Left renal pelvis (tissue), 4 donors: ENCODE measurements around the gene UBE2H. TPM values are rescaled to one million over a fixed set of nuclear protein-coding genes. Genes with fewer than 3 reads are reported as not detected.
"Not testable (repeated sequence)": the region's sequence is repeated elsewhere in the genome, so short reads cannot be mapped to it uniquely, and the experiment has no call there.

Experiments used
- DNase-seq, 4 donors: peaks; one replicate each; pipeline ENCODE4 v3.0.0-alpha.2; 2013; ENCODE audit warnings: low read depth in 4 of 4, low spot score in 3 of 4
- polyA plus RNA-seq, 4 donors: library from polyadenylated mRNA; unstranded; fragments of 120-200 nt; gene quantifications; one replicate each; pipeline ENCODE4 v1.2.1, GENCODE V29; 2013; ENCODE audit not compliant: insufficient read length in 4 of 4

Gene UBE2H
- polyA plus RNA-seq, 4 donors: 107 to 130 (median 121) TPM

DNA sequence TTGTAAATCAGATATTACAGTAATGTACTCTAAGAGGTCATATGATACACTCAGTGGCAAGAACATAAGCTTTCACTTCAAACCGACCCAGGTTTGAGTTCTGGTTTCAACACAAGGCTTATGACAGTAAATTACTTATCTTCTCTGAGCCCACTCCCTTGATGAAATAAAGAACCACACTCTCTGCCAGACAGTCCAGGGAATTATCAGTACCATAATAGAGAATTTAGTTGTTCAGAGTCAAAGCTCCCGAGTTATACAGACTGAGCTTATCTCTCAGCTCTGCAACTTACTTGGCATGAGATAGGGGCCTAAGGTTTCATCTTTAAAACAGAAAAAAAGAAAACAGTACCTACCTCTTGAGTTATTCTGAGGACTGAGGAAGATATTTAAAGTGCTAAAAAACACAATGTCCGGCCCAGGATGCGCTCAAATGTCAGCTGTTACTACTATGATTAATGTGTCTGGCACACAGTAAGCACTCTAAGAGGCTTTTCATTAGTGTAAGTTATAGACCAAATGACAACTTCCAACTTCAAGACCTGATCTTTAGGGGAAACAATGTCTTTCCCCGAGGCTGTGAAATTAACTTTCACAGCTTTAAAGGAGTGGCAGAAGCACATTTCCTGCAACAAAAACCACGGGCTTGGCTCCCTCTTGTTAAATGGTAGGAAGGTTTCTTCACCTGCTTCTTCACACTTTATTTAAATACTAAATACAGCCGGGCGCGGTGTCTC, 38.1 kb downstream of the UBE2H start:
- DNase-seq: no peak

DNA sequence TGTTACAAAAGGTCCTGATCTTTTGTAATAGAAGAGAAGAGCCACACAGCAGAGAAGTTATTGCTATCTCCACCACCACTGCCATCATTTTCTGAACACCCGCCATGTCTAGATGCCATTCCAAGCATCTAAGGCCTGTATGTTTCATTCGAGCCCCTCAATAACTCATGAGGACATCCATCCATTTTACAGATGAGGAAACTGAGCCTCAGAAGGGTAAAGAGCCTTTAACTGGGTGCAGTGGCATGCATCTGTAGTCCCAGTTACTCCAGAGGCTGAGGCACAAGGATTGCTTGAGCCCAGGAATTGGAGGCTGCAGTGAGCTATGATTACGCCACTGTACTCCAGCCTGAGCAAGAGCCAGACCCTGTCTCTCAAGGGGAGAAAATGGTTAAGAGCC, 39.3 kb downstream of the UBE2H start:
- no peak for DNase-seq

DNA sequence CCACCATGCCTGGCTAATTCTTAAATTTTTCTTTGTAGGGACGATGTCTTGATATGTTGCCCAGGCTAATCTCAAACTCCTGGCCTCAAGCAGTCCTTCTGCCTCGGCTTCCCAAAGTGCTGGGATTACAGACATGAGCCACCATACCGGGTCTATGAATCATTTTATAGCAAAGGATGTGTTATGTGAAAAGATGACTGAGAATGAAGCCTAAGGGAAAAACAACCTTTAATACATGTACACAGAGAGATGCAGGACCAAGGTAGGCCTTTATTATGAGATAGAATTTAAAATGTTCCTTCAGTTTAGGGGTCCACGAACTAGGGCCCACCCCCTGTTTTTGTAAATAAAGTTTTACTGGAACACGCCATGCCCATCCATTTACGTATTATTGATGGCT, 41.0 kb downstream of the UBE2H start:
- DNase-seq: no peak

DNA sequence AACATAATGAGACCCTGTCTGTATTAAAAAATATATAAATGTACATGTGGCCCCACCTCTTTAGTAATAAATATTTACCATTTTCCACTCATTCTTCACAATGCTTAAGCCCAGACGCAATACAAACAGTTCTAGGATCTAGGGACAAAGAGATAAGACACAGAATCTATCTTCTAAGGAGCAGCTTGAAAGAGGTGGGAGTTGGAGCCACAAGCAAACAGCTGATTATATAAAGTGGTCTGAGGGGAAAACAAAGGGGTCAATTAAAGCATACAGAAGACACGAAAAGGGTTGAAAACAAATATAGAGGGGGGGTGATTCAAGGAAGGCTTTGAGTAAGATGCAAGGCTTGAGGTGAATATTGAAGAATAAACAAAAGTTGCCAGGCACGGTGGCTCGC, 43.1 kb downstream of the UBE2H start:
- no peak for DNase-seq

DNA sequence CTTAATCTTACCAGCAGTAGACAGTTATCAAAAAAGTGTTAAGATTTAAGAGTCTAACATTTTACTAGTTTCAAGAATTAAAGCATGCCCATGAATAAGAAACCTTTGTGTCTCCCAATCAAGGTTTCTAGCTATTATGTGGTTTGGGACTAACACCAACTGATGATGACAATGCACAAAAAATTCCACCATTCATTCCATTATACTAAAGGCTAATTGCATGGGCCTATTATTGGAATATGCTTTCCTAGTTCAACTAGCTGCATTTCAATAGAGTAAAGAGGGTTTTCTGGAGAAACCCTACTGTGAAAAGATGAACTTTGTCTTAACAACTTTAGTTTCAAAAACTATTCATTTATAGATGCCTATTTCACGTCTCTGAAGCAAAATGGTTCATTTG, 44.6 kb downstream of the UBE2H start:
- DNase-seq: no peak

DNA sequence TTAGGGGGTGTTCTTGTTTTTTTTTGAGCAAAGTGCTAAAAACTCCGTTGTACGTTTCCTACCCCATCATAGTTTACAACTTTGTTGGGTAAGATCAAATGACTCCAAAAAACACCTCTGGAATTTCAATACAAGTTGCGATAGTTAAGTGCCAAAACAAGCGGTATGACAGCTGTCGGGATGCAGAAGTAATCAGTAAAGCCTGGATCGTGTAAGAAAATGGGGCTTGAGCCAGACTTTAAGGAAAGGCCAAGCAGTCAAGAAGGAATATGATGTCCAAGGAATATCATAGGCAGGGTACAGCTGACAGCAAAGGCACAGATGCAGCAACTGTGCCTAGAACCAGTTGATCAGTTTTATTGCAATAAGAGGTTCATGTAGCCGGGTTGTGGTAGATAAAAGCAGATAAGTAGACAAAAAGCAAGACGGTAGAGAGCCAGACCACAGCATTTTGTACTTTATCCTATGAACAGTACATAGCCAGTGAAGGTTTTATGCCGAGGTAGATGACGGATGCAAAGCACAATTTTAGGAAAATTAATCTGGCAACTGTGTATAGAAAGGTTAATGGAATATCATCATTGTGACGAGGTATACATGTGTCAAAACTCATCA, 45.5 kb downstream of the UBE2H start:
- no peak for DNase-seq

DNA sequence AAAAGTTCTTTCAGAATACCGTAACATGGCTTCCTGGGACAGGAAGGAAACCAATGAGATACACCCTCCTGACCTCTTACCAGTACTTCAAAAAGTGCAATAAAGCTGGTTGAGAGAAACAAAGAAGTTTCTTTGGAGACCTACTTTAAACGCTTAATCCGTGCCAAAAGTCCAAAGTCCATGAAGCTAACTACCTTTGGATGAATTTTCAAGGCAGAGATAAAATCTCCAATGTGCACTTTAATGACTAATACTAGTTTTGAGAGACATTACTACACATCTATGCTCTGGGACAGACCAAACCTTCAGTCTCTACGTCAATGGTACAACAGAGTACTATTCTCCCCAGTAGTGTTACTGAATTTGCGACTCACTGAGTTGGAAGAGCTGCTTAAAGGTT, 46.1 kb downstream of the UBE2H start:
- DNase-seq: no peak

DNA sequence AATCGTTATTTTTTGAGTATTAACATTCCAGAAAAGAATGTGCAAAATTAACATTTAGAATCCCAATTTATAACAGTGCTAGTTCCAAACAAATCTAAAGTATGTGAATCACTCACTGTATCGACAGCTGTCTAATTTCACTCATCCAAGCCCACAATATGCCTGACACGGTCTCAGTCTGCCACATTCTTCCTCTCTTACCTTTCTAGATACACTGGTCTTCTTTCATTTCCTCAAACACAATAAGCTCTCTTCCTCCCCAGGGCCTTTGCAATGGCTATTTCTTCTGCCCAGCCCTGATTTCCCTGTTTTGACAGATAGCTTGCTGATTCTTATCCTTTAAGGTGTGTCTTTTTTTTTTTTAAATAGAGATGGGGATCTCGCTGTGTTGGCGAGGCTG, 48.8 kb downstream of the UBE2H start:
- no peak for DNase-seq

DNA sequence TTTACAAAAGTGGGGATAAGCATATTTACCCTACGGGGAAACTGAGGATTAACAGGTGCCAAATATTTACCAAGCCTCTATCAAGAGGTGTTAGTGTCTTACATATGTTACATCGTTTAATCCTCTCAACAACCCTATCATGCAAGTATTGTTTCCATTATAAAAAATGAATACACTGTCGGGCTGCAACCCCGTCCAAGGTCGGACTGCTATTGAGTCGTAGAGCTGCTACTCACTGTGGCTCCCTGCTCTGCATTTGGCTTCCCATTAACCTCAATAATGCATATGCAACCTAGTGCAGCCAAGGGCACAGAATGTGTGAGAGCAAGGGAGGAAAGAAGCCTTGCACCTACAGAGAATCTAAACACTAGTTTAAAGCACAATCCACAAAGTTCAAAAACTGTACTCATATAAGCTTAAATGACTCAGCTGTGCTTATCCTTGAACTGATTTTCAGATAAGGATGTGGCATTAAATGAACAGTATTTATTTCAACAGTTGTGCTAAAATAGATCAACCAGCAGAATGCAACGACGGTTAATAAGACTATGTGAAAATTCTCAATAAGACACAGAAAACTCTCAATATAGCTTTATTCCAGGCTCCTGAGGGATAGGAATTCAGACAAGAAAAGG, 49.9 kb downstream of the UBE2H start:
- no peak for DNase-seq

DNA sequence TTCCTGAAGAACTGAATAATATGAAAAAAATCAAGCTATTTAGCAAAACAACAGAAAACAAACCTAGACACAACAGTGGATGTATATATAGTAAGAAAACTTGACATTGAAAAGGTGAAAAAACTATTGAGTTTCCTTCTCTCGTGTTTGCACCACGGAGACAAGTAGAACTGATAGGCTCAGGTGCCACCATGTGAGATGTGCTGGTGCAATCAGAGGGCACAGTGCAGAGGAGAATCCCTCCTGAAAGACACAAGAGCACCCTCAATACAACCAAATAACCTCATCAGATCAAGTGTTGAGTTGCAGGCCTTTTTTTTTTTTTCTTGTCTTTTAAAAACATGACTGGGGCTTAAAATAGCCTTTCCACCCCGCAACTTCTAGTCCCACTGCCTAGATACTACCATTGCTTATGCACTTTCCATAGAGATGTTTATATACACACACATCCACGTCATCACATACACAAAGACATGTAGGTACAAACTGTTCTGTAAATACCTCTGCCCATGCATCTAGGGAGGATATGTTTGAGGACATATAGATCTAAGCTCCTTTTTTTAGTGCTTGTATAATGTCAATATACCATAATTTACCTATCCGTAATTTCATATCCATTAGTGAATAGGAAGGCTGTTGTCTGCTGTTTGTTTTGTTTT, 54.1 kb downstream of the UBE2H start:
- DNase-seq: no peak

DNA sequence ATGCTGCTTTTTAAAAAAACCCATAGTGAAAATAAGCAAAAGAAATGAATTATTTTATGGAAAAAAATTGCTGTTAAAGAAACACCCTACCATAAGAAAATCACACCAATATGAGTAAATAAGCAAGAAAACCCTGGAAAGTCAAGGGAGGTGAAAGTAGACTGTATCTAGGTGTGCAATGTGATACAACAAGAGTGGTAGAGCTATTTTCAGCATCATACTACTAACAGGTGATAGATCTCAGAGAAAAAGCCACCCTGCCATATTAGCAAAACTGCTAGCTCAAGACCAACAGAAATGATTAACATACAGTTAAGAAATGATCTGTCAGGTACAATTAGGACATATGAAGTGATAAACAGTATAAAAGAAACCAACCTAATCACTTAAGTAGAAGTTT, 54.8 kb downstream of the UBE2H start:
- DNase-seq: no peak

DNA sequence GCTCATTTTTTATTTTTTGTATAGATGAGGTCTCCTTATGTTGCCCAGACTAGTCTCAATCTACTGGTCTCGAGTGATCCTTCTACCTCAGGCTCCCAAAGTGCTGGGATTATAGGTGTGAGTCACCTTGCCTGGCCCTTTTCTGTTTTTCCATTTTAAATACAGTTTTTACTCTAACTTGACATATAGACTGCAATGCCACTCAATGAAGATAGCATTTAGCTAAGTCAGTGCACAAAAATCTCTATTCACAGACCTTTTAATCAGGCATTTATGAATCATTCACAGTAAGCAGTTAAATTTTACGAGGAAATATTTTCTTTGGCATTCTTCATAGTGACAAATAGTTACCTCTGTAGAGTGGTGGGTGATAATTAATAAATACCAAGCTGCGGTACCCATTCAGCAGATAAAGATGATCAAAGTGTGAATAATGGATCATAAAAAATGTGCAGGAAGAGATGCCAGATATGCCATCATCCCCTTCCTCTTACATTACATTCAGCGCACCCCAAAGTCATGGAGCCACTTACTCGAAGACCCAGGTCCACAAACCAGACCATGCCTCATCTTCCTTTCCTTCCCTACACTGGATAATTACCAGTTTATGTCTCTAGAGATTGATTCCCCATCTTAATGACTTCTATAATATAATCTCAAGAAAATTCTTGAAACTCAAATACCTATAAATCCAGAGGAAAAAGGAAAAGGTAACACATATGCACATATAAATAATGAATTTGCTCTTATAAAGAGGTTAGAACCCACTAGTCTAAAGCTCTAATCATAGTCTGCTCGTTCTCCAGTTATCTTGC, 56.0 kb downstream of the UBE2H start:
- DNase-seq: no peak

DNA sequence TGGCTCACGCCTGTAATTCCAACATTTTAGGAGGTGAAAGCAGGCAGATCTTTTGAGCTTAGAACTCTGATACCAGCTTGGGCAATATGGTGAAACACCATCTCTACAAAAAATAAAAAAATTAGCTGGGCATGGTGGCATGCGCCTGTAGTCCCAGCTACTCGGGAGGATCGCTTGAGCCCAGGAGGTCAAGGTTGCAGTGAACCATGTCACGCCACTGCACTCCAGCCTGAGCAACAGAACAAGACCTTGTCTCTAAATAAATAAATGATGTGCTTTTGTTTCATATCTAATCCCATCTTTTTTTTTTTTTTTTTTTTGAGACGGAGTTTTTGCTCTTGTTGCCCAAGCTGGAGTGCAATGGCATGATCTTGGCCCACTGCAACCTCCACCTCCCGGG, 58.6 kb downstream of the UBE2H start:
- not testable (repeated sequence) for DNase-seq

DNA sequence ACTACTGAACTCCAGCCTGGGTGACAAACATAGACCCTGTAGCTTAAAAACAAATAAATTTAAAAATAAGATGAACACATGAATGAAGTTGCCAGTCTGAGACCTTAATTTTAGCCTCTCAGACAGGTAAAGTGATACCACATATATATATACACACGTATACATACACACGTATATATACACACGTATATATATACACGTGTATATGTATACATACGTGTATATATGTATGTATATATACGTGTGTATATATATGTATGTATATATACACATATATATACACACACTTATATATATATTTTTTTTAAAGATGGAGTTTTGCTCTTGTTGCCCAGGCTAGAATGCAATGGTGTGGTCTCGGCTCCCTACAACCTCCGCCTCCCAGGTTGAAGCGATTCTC, 62.7 kb downstream of the UBE2H start:
- no peak for DNase-seq

DNA sequence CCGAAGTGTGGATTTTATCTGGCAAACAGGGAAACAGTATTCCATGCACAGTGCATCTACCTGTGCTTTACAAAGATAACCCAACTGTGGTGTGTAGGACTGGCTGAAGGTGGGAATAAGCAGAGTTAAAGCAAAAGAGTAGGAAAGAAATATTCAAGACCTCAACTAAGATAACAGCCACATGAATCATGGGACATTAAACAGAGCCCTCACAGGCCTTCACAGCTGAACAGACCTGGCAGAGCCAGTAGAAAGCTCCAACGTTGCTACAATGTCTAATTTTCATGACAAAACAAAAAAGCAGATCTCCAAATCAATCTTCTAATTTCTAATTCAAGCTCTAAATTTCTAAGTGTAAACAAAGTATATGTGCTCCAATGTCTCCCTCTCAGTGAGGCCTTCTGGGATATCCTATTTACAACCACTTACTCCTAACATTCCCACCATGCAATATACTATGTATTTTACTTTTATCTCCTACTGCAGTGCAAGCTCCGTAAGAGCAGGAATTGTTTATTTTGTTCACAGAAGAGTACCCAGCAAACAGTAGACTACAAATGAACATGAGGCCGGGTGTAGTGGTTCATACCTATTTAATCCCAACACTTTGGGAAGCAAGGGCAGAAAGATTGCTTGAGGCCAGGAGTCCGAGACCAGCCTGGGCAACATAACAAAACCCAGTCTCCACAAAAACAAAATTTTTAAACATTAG, 63.5 kb downstream of the UBE2H start:
- DNase-seq: no peak

DNA sequence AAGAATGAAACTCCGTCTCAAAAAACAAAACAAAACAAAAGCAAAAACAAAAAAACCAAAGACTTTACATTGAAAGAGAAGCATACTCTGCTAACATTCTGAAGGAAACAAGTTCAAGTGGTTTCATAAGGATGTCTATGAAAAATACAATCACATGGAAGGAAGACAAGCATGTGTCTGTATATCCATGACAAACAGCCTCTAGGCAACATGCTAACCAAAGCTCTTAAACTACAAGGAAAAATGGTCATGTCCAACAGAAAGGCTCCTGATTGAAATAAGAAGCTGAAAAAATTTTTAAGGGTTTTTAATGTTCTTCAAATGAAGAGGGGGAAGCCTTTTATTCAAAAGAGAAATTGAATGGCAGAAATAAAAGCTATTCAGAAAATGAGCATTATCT, 64.9 kb downstream of the UBE2H start:
- no peak for DNase-seq

DNA sequence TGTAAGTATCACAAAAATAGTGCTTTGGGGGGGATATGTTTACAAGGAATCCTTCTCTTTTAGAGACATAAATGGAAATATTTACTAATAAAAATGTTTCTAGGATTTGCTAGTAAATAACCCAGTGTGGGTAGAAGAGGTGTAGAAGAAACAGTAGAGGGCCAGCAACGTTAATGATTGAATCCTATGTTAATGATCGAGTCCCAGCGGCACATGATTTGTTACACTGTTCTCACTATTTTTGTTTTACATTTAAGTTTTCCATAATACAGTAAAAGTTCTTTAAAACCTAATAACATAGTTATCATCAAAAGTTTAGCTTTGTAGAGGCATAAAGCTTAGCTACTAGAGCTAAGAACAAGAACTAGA, 66.0 kb downstream of the UBE2H start:
- DNase-seq: no peak

DNA sequence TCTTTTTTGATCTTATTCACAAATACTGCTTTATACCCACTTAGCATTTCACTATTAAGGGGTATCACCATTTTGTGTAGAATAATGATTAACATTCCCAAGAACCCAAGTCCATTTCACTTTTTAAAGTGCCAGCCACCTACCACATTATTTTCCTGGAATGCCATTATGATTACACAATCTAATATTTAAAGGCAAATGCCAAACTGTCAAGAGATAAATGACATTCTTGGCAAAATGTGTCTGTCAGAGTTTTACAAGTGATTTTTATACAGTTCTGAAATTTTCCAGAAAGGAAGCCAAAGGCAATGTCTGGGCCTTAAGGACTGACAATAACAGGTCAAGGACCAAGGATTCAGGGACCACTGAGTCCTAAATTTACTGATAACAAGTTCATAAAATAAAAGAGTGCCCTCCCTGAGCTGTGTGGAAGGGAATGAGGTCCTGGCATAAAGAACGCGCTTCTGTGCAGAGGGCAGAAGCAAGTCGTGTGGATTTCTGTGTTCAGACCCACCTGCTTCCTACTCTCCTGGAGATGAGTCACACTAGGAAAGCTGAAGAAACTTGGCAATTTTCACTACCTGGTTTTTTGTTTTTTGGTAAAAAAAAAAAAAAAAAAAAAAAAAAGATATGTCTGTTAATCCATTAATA, 66.5 kb downstream of the UBE2H start:
- DNase-seq: no peak

DNA sequence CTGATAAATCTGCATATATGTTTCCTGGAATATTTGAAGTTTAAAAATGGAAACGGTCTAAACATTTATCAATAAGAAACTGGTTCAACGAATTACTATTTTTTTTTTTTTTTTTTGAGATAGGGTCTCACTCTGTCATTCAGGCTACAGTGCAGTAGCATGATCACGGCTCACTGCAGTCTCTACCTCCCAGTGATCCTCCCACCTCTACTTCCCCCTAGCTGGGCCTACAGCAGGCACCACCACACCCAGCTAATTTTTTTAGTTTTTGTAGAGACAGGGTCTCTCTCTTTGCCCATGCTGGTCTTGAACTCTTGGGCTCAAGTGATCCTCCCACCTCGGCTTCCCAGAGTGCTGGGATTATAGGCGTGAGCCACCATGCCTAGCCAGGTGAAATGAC, 68.3 kb downstream of the UBE2H start:
- no peak for DNase-seq

DNA sequence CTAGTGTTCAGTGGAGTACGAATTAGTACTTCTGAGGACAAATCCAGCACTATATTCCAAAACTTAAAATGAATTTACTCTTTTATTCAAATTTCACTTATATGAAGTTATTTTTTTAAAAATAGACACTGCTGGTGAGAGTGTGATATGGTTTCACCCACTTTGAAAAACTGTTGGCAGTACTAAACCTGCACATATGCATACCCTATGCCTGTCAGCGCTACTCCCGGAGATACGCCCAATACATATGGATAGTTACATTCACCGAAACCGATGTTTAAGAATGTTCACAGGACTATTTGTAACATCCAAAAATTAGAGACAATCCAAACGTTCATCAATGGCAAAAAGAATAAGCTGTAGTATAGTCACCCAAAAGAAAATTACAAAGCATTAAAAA, 69.6 kb downstream of the UBE2H start:
- no peak for DNase-seq
